ENCODE measurements around the gene SFXN5. TPM values are rescaled to one million over a fixed set of nuclear protein-coding genes. Genes with fewer than 3 reads are reported as not detected.
A peak's percentile ranks its signal among the peaks of the same experiment; 100 is the strongest.
"Not testable (repeated sequence)": the region's sequence is repeated elsewhere in the genome, so short reads cannot be mapped to it uniquely, and the experiment has no call there.

Gene SFXN5
- total RNA-seq, 1 donor from 2014 or later = 12.2 TPM

- DNase-seq (ENCODE audit: low spot score in 2 of 2) (peak; percentile 57 to 59), FAIRE-seq (no peak)
Observed at GRCh38 chr2:72917138-72917876, 154.2 kb downstream of the SFXN5 start, which contains the start of gene EMX1. Gene EMX1, plus strand, starts transcription at chr2:72917519. Its CDS starts 334 bp downstream, at chr2:72917853.

- FAIRE-seq = no peak
- DNase-seq (ENCODE audit: low spot score in 2 of 2) = no peak
Observed at GRCh38 chr2:72916743-72917137, 154.8 kb downstream of the SFXN5 start.

GRCh38 chr2:72915907-72916742 is 155.4 kb downstream of the SFXN5 start:
- FAIRE-seq = no peak
- no peak for DNase-seq (ENCODE audit: low spot score in 2 of 2)

GRCh38 chr2:72915320-72915906 is 156.1 kb downstream of the SFXN5 start:
- FAIRE-seq = no peak
- no peak for DNase-seq (ENCODE audit: low spot score in 2 of 2)

GRCh38 chr2:72914589-72915319 is 156.8 kb downstream of the SFXN5 start:
- DNase-seq (ENCODE audit: low spot score in 2 of 2) = no peak
- FAIRE-seq = no peak

- FAIRE-seq = no peak
- DNase-seq (ENCODE audit: low spot score in 2 of 2) = no peak
Observed at GRCh38 chr2:72914206-72914559, 157.3 kb downstream of the SFXN5 start.

- no peak for DNase-seq (ENCODE audit: low spot score in 2 of 2)
- no peak for FAIRE-seq
Observed at GRCh38 chr2:72913486-72914205, 157.9 kb downstream of the SFXN5 start.

- DNase-seq (ENCODE audit: low spot score in 2 of 2) (no peak), FAIRE-seq (no peak)
Observed at GRCh38 chr2:72911256-72911655, 160.3 kb downstream of the SFXN5 start.

- no peak for FAIRE-seq
- no peak for DNase-seq (ENCODE audit: low spot score in 2 of 2)
Observed at GRCh38 chr2:72908741-72909140, 162.8 kb downstream of the SFXN5 start.

- not testable (repeated sequence) for DNase-seq (ENCODE audit: low spot score in 2 of 2); FAIRE-seq
Observed at GRCh38 chr2:72907369-72907768, 164.1 kb downstream of the SFXN5 start.

GRCh38 chr2:72901426-72901825 is 170.1 kb downstream of the SFXN5 start:
- FAIRE-seq = no peak
- DNase-seq (ENCODE audit: low spot score in 2 of 2) = no peak

- DNase-seq (ENCODE audit: low spot score in 2 of 2) (no peak), FAIRE-seq (no peak)
Observed at GRCh38 chr2:72900191-72900825, 171.2 kb downstream of the SFXN5 start.

GRCh38 chr2:72898585-72898906 is 173.0 kb downstream of the SFXN5 start:
- DNase-seq (ENCODE audit: low spot score in 2 of 2) (no peak), FAIRE-seq (no peak)

GRCh38 chr2:72897785-72898584 is 173.5 kb downstream of the SFXN5 start:
- FAIRE-seq = no peak
- no peak for DNase-seq (ENCODE audit: low spot score in 2 of 2)

GRCh38 chr2:72896446-72896845 is 175.1 kb downstream of the SFXN5 start:
- no peak for FAIRE-seq
- DNase-seq (ENCODE audit: low spot score in 2 of 2) = no peak

GRCh38 chr2:72895759-72896281 is 175.7 kb downstream of the SFXN5 start:
- DNase-seq (ENCODE audit: low spot score in 2 of 2) = no peak
- no peak for FAIRE-seq

GRCh38 chr2:72895154-72895553 is 176.4 kb downstream of the SFXN5 start:
- FAIRE-seq (no peak), DNase-seq (ENCODE audit: low spot score in 2 of 2) (no peak)

GRCh38 chr2:72894514-72894913 is 177.0 kb downstream of the SFXN5 start:
- no peak for FAIRE-seq

More at GRCh38 chr2:72894514-72894913, 177.0 kb downstream of the SFXN5 start:
- DNase-seq (ENCODE audit: low spot score in 2 of 2) = no peak
